HL-60/S4 (cell line): Measurements from ENCODE around the gene CTIF.
"Not testable (repeated sequence)": the region's sequence is repeated elsewhere in the genome, so short reads cannot be mapped to it uniquely, and the experiment has no call there.

ENCODE experiments used
- in situ Hi-C: fragments of 300-500 bp; cut with MboI; formaldehyde crosslinking; loops from 2 replicates; pipeline ENCODE4 v1.14.3; 2022; ENCODE audit warnings: low sequenced_read_pairs

The CTIF gene

GRCh38 chr18:48538531-48539405 is at the start of gene CTIF:
TSS of gene CTIF (plus strand) at chr18:48539031. CDS start at chr18:48619566, 80,535 bp downstream.
- in situ Hi-C loops: no loop called here

GRCh38 chr18:48490641-48491293 is 48.1 kb upstream of the CTIF start:
- in situ Hi-C loops: no loop called here

GRCh38 chr18:48492880-48493279 is 46.0 kb upstream of the CTIF start:
- in situ Hi-C loops: no loop called here

- in situ Hi-C loops: no loop called here
Observed at GRCh38 chr18:48493434-48494230, 45.2 kb upstream of the CTIF start.

- in situ Hi-C loops: no loop called here
Observed at GRCh38 chr18:48497863-48498262, 41.0 kb upstream of the CTIF start.

GRCh38 chr18:48500517-48500916 is 38.3 kb upstream of the CTIF start:
- in situ Hi-C loops: no loop called here

GRCh38 chr18:48502906-48503305 is 35.9 kb upstream of the CTIF start:
- in situ Hi-C loops: no loop called here

GRCh38 chr18:48504819-48505218 is 34.0 kb upstream of the CTIF start:
- in situ Hi-C loops: no loop called here

- in situ Hi-C loops: not testable (repeated sequence)
Observed at GRCh38 chr18:48506983-48507568, 31.8 kb upstream of the CTIF start.

GRCh38 chr18:48512498-48512897 is 26.3 kb upstream of the CTIF start:
- in situ Hi-C loops: not testable (repeated sequence)

GRCh38 chr18:48514786-48515185 is 24.0 kb upstream of the CTIF start:
- in situ Hi-C loops: no loop called here

GRCh38 chr18:48517048-48517447 is 21.8 kb upstream of the CTIF start:
- in situ Hi-C loops: no loop called here

GRCh38 chr18:48519431-48520100 is 19.3 kb upstream of the CTIF start:
- in situ Hi-C loops: no loop called here

GRCh38 chr18:48521723-48522122 is 17.1 kb upstream of the CTIF start:
- in situ Hi-C loops: no loop called here

GRCh38 chr18:48525671-48526070 is 13.2 kb upstream of the CTIF start:
- in situ Hi-C loops: no loop called here

- in situ Hi-C loops: no loop called here
Observed at GRCh38 chr18:48527461-48527860, 11.4 kb upstream of the CTIF start.

GRCh38 chr18:48528861-48529260 is 10.0 kb upstream of the CTIF start:
- in situ Hi-C loops: no loop called here

GRCh38 chr18:48529796-48530195 is 9.0 kb upstream of the CTIF start:
- in situ Hi-C loops: no loop called here

GRCh38 chr18:48530399-48531081 is 8.3 kb upstream of the CTIF start:
- in situ Hi-C loops: no loop called here

- in situ Hi-C loops: no loop called here
Observed at GRCh38 chr18:48531082-48531403, 7.8 kb upstream of the CTIF start.
